CD14-positive monocyte (primary cell): ENCODE data around the gene ACER1. TPM values are rescaled to one million over a fixed set of nuclear protein-coding genes. Genes with fewer than 3 reads are reported as not detected.

ENCODE experiments used
- DNase-seq, 3 donors: peaks; one replicate each; pipeline ENCODE4 v3.0.0-alpha.2; 2011 to 2022
- H2AFZ ChIP-seq: 2 replicates; pipeline ENCODE4 v1.6.0; 2012; ENCODE audit warnings: mild to moderate bottlenecking, low read depth, low read length, inconsistent platforms; ENCODE audit not compliant: insufficient read depth, poor library complexity, severe bottlenecking
- H3K27ac ChIP-seq, 2 donors: 1 replicate in 1 of 2; 2 replicates in 1 of 2; pipeline ENCODE4 v1.5.1; 2012 to 2013; ENCODE audit warnings: low read length in 2 of 2, control low read depth in 1 of 2, inconsistent platforms in 1 of 2, low read depth in 1 of 2, mild to moderate bottlenecking in 1 of 2
- H3K27me3 ChIP-seq, 2 donors: one replicate each; pipeline versions ENCODE4 v1.6.0 to v1.6.1; 2011 to 2013; ENCODE audit warnings: low read length in 2 of 2; ENCODE audit not compliant: control insufficient read depth in 2 of 2, insufficient read depth in 2 of 2
- H3K36me3 ChIP-seq, 2 donors: replicated peaks in 1 of 2; 1 replicate in 1 of 2; 2 replicates in 1 of 2; pipeline versions ENCODE4 v1.5.1 to v1.6.1; 2012 to 2013; ENCODE audit warnings: low read length in 2 of 2, control low read depth in 1 of 2, inconsistent platforms in 1 of 2, mild to moderate bottlenecking in 1 of 2; ENCODE audit not compliant: insufficient read depth in 2 of 2, control insufficient read depth in 1 of 2
- H3K4me1 ChIP-seq, 2 donors: 1 replicate in 1 of 2; 2 replicates in 1 of 2; pipeline versions ENCODE4 v1.5.1 to v1.6.1; 2012 to 2013; ENCODE audit warnings: low read length in 2 of 2, control low read depth in 1 of 2, inconsistent platforms in 1 of 2, mild to moderate bottlenecking in 1 of 2, moderate library complexity in 1 of 2; ENCODE audit not compliant: insufficient read depth in 2 of 2, control insufficient read depth in 1 of 2
- H3K4me2 ChIP-seq: replicated peaks from 2 replicates; pipeline ENCODE3; 2012; ENCODE audit warnings: low read length, moderate library complexity, mild to moderate bottlenecking; ENCODE audit not compliant: poor library complexity, severe bottlenecking; ENCODE audit errors: extremely low read depth
- H3K4me3 ChIP-seq, 3 experiments: fragments of 200-600 bp in 1 of 3; sonication (generic) in 1 of 3; replicated peaks in 1 of 3; 1 replicate in 2 of 3; 2 replicates in 1 of 3; pipeline ENCODE4 v1.5.1; 2011 to 2013; ENCODE audit warnings: low read length in 3 of 3, mild to moderate bottlenecking in 3 of 3, control low read depth in 2 of 3, low read depth in 2 of 3, inconsistent platforms in 1 of 3, moderate library complexity in 1 of 3
- H3K79me2 ChIP-seq: 2 replicates; pipeline ENCODE4 v1.6.0; 2012; ENCODE audit warnings: mild to moderate bottlenecking, control low read depth, inconsistent platforms, low read length, moderate library complexity; ENCODE audit not compliant: insufficient read depth
- H3K9ac ChIP-seq: 2 replicates; pipeline ENCODE4 v1.6.0; 2017; ENCODE audit warnings: low read length, mild to moderate bottlenecking; ENCODE audit not compliant: insufficient read depth, poor library complexity, severe bottlenecking
- H3K9me3 ChIP-seq, 2 donors: replicated peaks in 1 of 2; 1 replicate in 1 of 2; 2 replicates in 1 of 2; pipeline versions ENCODE4 v1.5.1 to v1.6.1; 2012 to 2013; ENCODE audit warnings: low read length in 2 of 2, control low read depth in 1 of 2; ENCODE audit not compliant: control insufficient read depth in 1 of 2, insufficient read depth in 1 of 2
- H4K20me1 ChIP-seq: 2 replicates; pipeline ENCODE4 v1.6.0; 2012; ENCODE audit warnings: mild to moderate bottlenecking, low read length, control low read depth, moderate library complexity; ENCODE audit not compliant: insufficient read depth
- H3K27ac Mint-ChIP-seq, 7 donors: one replicate each; pipeline ENCODE4 v1.8.0; 2020; ENCODE audit warnings: mild to moderate bottlenecking in 7 of 7, mixed read lengths in 7 of 7, moderate library complexity in 6 of 7, inconsistent platforms in 2 of 7
- H3K27me3 Mint-ChIP-seq, 3 donors: one replicate each; pipeline ENCODE4 v1.8.0; 2021 to 2022; ENCODE audit warnings: low read depth in 3 of 3, mild to moderate bottlenecking in 3 of 3, mixed read lengths in 3 of 3, moderate library complexity in 3 of 3, inconsistent platforms in 1 of 3
- H3K36me3 Mint-ChIP-seq, 2 donors: one replicate each; pipeline ENCODE4 v1.8.0; 2020; ENCODE audit warnings: mixed read lengths in 2 of 2, inconsistent platforms in 1 of 2, mild to moderate bottlenecking in 1 of 2
- H3K4me1 Mint-ChIP-seq: one replicate; pipeline ENCODE4 v1.8.0; 2020; ENCODE audit warnings: mild to moderate bottlenecking, mixed read lengths
- H3K4me3 Mint-ChIP-seq, 2 donors: one replicate each; pipeline ENCODE4 v1.8.0; 2020; ENCODE audit warnings: mild to moderate bottlenecking in 2 of 2, mixed read lengths in 2 of 2, moderate library complexity in 1 of 2
- H3K9me3 Mint-ChIP-seq, 7 donors: one replicate each; pipeline ENCODE4 v1.8.0; 2020 to 2022; ENCODE audit warnings: mixed read lengths in 7 of 7, mild to moderate bottlenecking in 6 of 7, moderate library complexity in 6 of 7, inconsistent platforms in 2 of 7
- CTCF ChIP-seq: fragments of 200-600 bp; IDR thresholded peaks from one replicate; pipeline ENCODE4 v1.8.0; 2022; ENCODE audit warnings: antibody characterized with exemption, mild to moderate bottlenecking
- WGBS: methylation state at CpG from one replicate; pipeline ENCODE4 v1.1.5; 2013; ENCODE audit warnings: missing lambda C conversion rate; ENCODE audit not compliant: insufficient coverage; 5-methylcytosine and 5-hydroxymethylcytosine counted together
- intact Hi-C, 2 donors: fragments of 100-400 bp; cut with micrococcal nuclease; formaldehyde crosslinking; loops; one replicate each; pipeline versions ENCODE4 v1.15.0 to v1.15.1; 2023
- polyA plus RNA-seq, 3 donors: library from polyadenylated mRNA; depleted of rRNA in 1 of 3; unstranded in 2 of 3; stranded (reverse) in 1 of 3; fragments of 300-500 nt in 2 of 3; fragments of >200 nt in 1 of 3; fragmentation: Illumina TruSeq in 2 of 3; gene quantifications; 1 replicate in 2 of 3; 2 replicates in 1 of 3; pipeline ENCODE4 v1.2.3, GENCODE V29; 2012 to 2021

The ACER1 gene
- polyA plus RNA-seq, 3 donors, result not detected

GRCh38 chr19:6325614-6326013, 7.8 kb downstream of the ACER1 start:
- H2AFZ ChIP-seq, result no peak overlapping the region

GRCh38 chr19:6324757-6325156, 8.7 kb downstream of the ACER1 start:
- Histone ChIP-seq H3K36me3 (no peaks in the 10 kb centered on the region), H3K27ac (no peak overlapping the region), H3K4me2 (no peak overlapping the region), H3K9ac (no peak overlapping the region), H3K4me3 (no peak overlapping the region), H3K4me1 (no peaks in the 10 kb centered on the region), H3K27me3 (no peaks in the 10 kb centered on the region), H3K9me3 (no peaks in the 10 kb centered on the region), H2AFZ (no peak overlapping the region), H3K79me2 (no peaks in the 10 kb centered on the region), H4K20me1 (no peaks in the 10 kb centered on the region)
- Mint-ChIP-seq H3K27ac (no peak overlapping the region), H3K36me3 (no peaks in the 10 kb centered on the region), H3K4me1 (no peaks in the 10 kb centered on the region), H3K4me3 (peak overlapping the region in 1 of 2 donors; percentile 55), H3K9me3 (peaks cover 0 to 5% (median 2%) of the 10 kb centered on the region in 7 donors), H3K27me3 (peaks cover 7 to 16% (median 10%) of the 10 kb centered on the region in 3 donors)
- 56% methylated on average over 4 of the region's 4 CpGs for WGBS
- TF ChIP-seq CTCF, result no peak
- no peak for DNase-seq
- intact Hi-C loops, result no loop called here

More at GRCh38 chr19:6325614-6326013, 7.8 kb downstream of the ACER1 start:
- Mint-ChIP-seq H3K27me3 (peaks cover 6 to 14% (median 10%) of the 10 kb centered on the region in 3 donors), H3K4me1 (no peaks in the 10 kb centered on the region), H3K36me3 (no peaks in the 10 kb centered on the region), H3K27ac (no peak overlapping the region), H3K9me3 (peaks cover 0 to 5% (median 2%) of the 10 kb centered on the region in 7 donors), H3K4me3 (no peak overlapping the region)
- Histone ChIP-seq H3K9ac (no peak overlapping the region), H3K4me3 (no peak overlapping the region), H3K27ac (no peak overlapping the region), H3K36me3 (no peaks in the 10 kb centered on the region), H3K4me2 (no peak overlapping the region), H3K4me1 (no peaks in the 10 kb centered on the region), H3K79me2 (no peaks in the 10 kb centered on the region), H3K9me3 (no peaks in the 10 kb centered on the region), H3K27me3 (no peaks in the 10 kb centered on the region), H4K20me1 (no peaks in the 10 kb centered on the region)
- WGBS, result 87% methylated on average over 2 of the region's 4 CpGs
- intact Hi-C loops, result no loop called here
- DNase-seq, result no peak
- no peak for TF ChIP-seq CTCF
